GM18519 (cell line): Measurements from ENCODE around the gene CLBA1.

Source experiments
- ATAC-seq: cut with Tn5 transposase; IDR thresholded peaks from one replicate; pipeline ENCODE4 v1.9.1; 2021; ENCODE audit warnings: mild to moderate bottlenecking, moderate library complexity; ENCODE audit not compliant: unreplicated experiment, low FRiP score

Gene CLBA1

GRCh38 chr14:105039458-105040205 lies 54.0 kb downstream of the CLBA1 start:
- ATAC-seq, result no peak

GRCh38 chr14:105041841-105042765 lies 56.5 kb downstream of the CLBA1 start:
- ATAC-seq, result no peak

- no peak for ATAC-seq
Observed at GRCh38 chr14:105042813-105043212, 57.2 kb downstream of the CLBA1 start.

GRCh38 chr14:105043641-105044040 lies 58.1 kb downstream of the CLBA1 start:
- ATAC-seq, result no peak
